Sigmoid colon (tissue), 4 donors: Measurements from ENCODE around the gene UBE3B.

ENCODE experiments used
- EP300 ChIP-seq, 4 donors: sonication (generic); formaldehyde crosslinking; IDR thresholded peaks; one replicate each; pipeline ENCODE4 v1.6.1; 2017; ENCODE audit warnings: antibody characterized with exemption in 4 of 4
- POLR2A ChIP-seq, 2 donors: fragments of 450-650 bp; IDR thresholded peaks; one replicate each; pipeline ENCODE4 v1.6.1; 2016; ENCODE audit warnings: antibody characterized with exemption in 2 of 2, mild to moderate bottlenecking in 2 of 2, moderate library complexity in 2 of 2
- TF ChIP-seq, protein P1 (sequence below), 4 experiments: fragments of 450-650 bp in 3 of 4; fragments of 200-600 bp in 1 of 4; IDR thresholded peaks; one replicate each; pipeline ENCODE4 v1.5.1; 2016 to 2019; ENCODE audit warnings: antibody characterized with exemption in 4 of 4, mild to moderate bottlenecking in 3 of 4, moderate library complexity in 2 of 4

DNA sequence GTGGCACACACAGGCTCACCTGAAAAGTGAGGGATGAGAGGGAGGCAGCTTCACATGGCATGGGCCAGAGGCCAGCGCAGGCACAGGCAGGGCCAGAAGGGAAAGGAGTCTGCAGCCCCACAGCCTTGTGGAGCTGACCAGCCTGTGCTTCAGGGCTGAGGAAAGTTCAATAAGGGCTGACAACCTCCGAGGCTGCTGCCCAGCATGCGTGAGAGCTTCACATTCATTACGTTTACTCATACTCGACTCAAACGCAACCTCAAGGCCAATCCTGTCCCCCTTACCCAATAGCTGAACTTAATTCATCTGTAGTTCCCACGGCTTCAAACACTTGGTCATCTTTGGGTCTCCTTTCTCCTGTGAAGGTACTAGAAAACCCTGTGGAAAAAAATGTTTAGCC is 91.1 kb downstream of the UBE3B start:
- TF ChIP-seq, protein P1, sequence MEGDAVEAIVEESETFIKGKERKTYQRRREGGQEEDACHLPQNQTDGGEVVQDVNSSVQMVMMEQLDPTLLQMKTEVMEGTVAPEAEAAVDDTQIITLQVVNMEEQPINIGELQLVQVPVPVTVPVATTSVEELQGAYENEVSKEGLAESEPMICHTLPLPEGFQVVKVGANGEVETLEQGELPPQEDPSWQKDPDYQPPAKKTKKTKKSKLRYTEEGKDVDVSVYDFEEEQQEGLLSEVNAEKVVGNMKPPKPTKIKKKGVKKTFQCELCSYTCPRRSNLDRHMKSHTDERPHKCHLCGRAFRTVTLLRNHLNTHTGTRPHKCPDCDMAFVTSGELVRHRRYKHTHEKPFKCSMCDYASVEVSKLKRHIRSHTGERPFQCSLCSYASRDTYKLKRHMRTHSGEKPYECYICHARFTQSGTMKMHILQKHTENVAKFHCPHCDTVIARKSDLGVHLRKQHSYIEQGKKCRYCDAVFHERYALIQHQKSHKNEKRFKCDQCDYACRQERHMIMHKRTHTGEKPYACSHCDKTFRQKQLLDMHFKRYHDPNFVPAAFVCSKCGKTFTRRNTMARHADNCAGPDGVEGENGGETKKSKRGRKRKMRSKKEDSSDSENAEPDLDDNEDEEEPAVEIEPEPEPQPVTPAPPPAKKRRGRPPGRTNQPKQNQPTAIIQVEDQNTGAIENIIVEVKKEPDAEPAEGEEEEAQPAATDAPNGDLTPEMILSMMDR (IDR thresholded peaks at IDR 0.05), result no peak
- TF ChIP-seq EP300 (IDR thresholded peaks at IDR 0.05) (no peak), POLR2A (IDR thresholded peaks at IDR 0.05) (no peak)
